NB4 (cell line): ENCODE results near the gene PEAK3.

Source experiments
- DNase-seq: peaks from one replicate; pipeline ENCODE4 v3.0.0; 2010; ENCODE audit warnings: low read depth
- H3K4me3 ChIP-seq: one replicate; pipeline ENCODE4 v1.5.1; 2011; ENCODE audit warnings: mild to moderate bottlenecking, low read depth, low read length, moderate library complexity
- CTCF ChIP-seq: IDR thresholded peaks from one replicate; pipeline ENCODE4 v1.5.1; 2012; ENCODE audit warnings: low read depth, low read length
- MAX ChIP-seq: IDR thresholded peaks from 2 replicates; pipeline ENCODE4 v1.6.1; 2011; ENCODE audit warnings: low read depth, low read length
- MYC ChIP-seq: IDR thresholded peaks from 2 replicates; pipeline ENCODE4 v1.6.1; 2011; ENCODE audit warnings: low read depth, low read length
- POLR2A ChIP-seq: IDR thresholded peaks from 2 replicates; pipeline ENCODE4 v1.6.1; 2011; ENCODE audit warnings: mild to moderate bottlenecking; ENCODE audit not compliant: insufficient read length; ENCODE audit errors: extremely low read depth

PEAK3 gene

GRCh38 chr19:2274931-2275535, 6.9 kb downstream of the PEAK3 start:
- peak; percentile 73 for DNase-seq

GRCh38 chr19:2274185-2274711, 7.7 kb downstream of the PEAK3 start:
- no peak for DNase-seq
- H3K4me3 ChIP-seq: peak overlapping the region; percentile 38
- TF ChIP-seq MYC: no peak
- TF ChIP-seq POLR2A: no peak
- TF ChIP-seq MAX: no peak
- TF ChIP-seq CTCF: no peak

More at GRCh38 chr19:2274931-2275535, 6.9 kb downstream of the PEAK3 start:
- TF ChIP-seq MAX: peak; percentile 32; the same call in 1 of the 2 replicates
- no peak for TF ChIP-seq MYC
- peak; percentile 17 for TF ChIP-seq CTCF
- H3K4me3 ChIP-seq: no peak overlapping the region

- peak; percentile 92 for DNase-seq
- H3K4me3 ChIP-seq: peak overlapping the region; percentile 65
- TF ChIP-seq MAX: no peak; the same call in 1 of the 2 replicates
- TF ChIP-seq MYC: 0 out of 2 replicates have a peak, but pooled peaks have one; percentile 31
- TF ChIP-seq CTCF: peak; percentile 65
- TF ChIP-seq POLR2A: peak; percentile 32
Observed at GRCh38 chr19:2273356-2274184, 8.4 kb downstream of the PEAK3 start.

GRCh38 chr19:2271234-2272103, 10.5 kb downstream of the PEAK3 start:
- no peak for TF ChIP-seq MAX
- no peak for TF ChIP-seq CTCF
- no peak for TF ChIP-seq MYC
- no peak for TF ChIP-seq POLR2A
- DNase-seq: peak; percentile 60
- H3K4me3 ChIP-seq: peak overlapping the region; percentile 73

GRCh38 chr19:2270423-2271233, 11.3 kb downstream of the PEAK3 start:
- H3K4me3 ChIP-seq: peak overlapping the region; percentile 78
- peak; percentile 94 for DNase-seq

More at GRCh38 chr19:2270423-2271233, 11.3 kb downstream of the PEAK3 start:
- peak; percentile 23; the same call in 1 of the 2 replicates for TF ChIP-seq MAX
- no peak for TF ChIP-seq CTCF
- TF ChIP-seq MYC: peak; percentile 52
- peak; percentile 12 for TF ChIP-seq POLR2A
